Gastrocnemius medialis (tissue), 4 donors: Measurements from ENCODE around the gene CHCT1. TPM values are rescaled to one million over a fixed set of nuclear protein-coding genes. Genes with fewer than 3 reads are reported as not detected.
A peak's percentile ranks its signal among the peaks of the same experiment; 100 is the strongest.
"Not testable (repeated sequence)": the region's sequence is repeated elsewhere in the genome, so short reads cannot be mapped to it uniquely, and the experiment has no call there.

Experiments used
- ATAC-seq, 2 donors: fragments of 150-250 bp; one replicate each; pipeline ENCODE4 v1.9.1; 2016
- DNase-seq, 2 donors: peaks; one replicate each; pipeline ENCODE4 v3.0.0-alpha.2; 2019
- H3K27ac ChIP-seq, 4 donors: fragments of 200-600 bp; sonication (generic); 1 replicate in 1 of 4; 2 replicates in 3 of 4; pipeline ENCODE4 v1.5.1; 2016 to 2018; ENCODE audit warnings: mild to moderate bottlenecking in 2 of 4, moderate library complexity in 1 of 4
- H3K27me3 ChIP-seq, 3 donors: fragments of 200-600 bp; sonication (generic) in 2 of 3; 1 replicate in 1 of 3; 2 replicates in 2 of 3; pipeline versions ENCODE4 v1.5.1 to v1.6.0; 2016 to 2019; ENCODE audit warnings: mild to moderate bottlenecking in 1 of 3, moderate library complexity in 1 of 3
- H3K36me3 ChIP-seq, 2 donors: fragments of 200-600 bp; sonication (generic) in 1 of 2; one replicate each; pipeline ENCODE4 v1.5.1; 2017 to 2018
- H3K4me1 ChIP-seq, 2 donors: fragments of 200-600 bp; sonication (generic) in 1 of 2; one replicate each; pipeline ENCODE4 v1.5.1; 2016 to 2017; ENCODE audit warnings: mild to moderate bottlenecking in 2 of 2
- H3K4me3 ChIP-seq, 4 donors: fragments of 200-600 bp; sonication (generic) in 3 of 4; 1 replicate in 1 of 4; 2 replicates in 3 of 4; pipeline ENCODE4 v1.5.1; 2016 to 2019; ENCODE audit warnings: mild to moderate bottlenecking in 2 of 4
- H3K9me3 ChIP-seq, 3 donors: fragments of 200-600 bp; sonication (generic) in 2 of 3; 1 replicate in 1 of 3; 2 replicates in 2 of 3; pipeline ENCODE4 v1.5.1; 2016 to 2019
- POLR2A ChIP-seq, 2 donors: fragments of 450-650 bp; IDR thresholded peaks; one replicate each; pipeline ENCODE4 v1.6.1; 2017; ENCODE audit warnings: antibody characterized with exemption in 2 of 2, mild to moderate bottlenecking in 2 of 2, moderate library complexity in 2 of 2
- in situ Hi-C, 4 donors: fragments of 200-750 bp; cut with MboI; loops; one replicate each; pipeline versions ENCODE4 v1.15.0 to v1.8.0; 2017; ENCODE audit warnings: low sequenced_read_pairs in 4 of 4
- intact Hi-C: fragments of 100-400 bp; cut with DNase I; formaldehyde crosslinking; loops from one replicate; pipeline ENCODE4 v1.15.1; 2023; ENCODE audit warnings: low total_unique reads
- total RNA-seq, 4 donors: library from RNA; depleted of rRNA; stranded (reverse); fragments of >200 nt; gene quantifications; one replicate each; pipeline versions ENCODE4 v1.1.0 to v1.2.3, GENCODE V29; 2016
- TF ChIP-seq, protein P1 (sequence below), 5 experiments: fragments of 450-650 bp in 3 of 5; fragments of 200-600 bp in 2 of 5; sonication (generic) in 2 of 5; IDR thresholded peaks in 4 of 5; conservative IDR thresholded peaks in 1 of 5; 1 replicate in 4 of 5; 2 replicates in 1 of 5; pipeline ENCODE4 v1.5.1; 2016 to 2019; ENCODE audit warnings: antibody characterized with exemption in 5 of 5, mild to moderate bottlenecking in 3 of 5, moderate library complexity in 3 of 5

Gene CHCT1
- total RNA-seq, result not detected

DNA sequence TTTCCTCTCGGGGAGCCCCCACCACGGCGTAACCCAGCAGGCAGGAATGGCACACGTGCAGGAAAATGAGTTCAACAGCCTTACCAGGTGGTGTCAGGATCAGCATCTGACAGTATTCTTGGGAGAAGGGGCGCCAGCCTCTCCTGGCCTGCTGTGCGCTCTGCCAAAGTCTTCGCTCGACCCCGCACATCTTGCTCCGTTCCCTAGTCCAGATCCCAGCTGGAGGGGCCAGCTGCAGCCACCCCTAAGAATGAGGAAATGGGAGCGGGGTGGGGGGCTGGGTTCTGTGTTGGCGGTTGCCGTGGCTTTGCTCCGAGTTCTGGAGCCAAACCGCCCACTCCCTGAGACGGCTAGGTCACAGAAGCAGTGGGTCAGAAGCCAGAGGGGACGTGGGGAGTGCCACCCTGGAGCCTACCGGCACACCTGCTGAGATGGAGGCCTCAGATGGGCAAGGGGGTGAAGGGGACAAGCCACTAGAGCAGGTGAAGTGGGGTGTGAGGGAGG, at the start of gene CHCT1:
Gene CHCT1 (plus strand): TSS at position 328 of the 504 bp plus-strand sequence. CDS start 104 bp downstream, at position 432.
- no peaks in the 10 kb centered on the region for H3K36me3 ChIP-seq
- no peaks in the 10 kb centered on the region for H3K9me3 ChIP-seq
- ATAC-seq (no peak), DNase-seq (no peak)
- peak within 1 kb of the TSS; percentile 53 to 68 (median 59) for H3K4me3 ChIP-seq
- H3K4me1 ChIP-seq, result peaks cover 4 to 8% of the 10 kb centered on the region in 2 donors
- in situ Hi-C loops, result loop anchor here in 1 of 4 donors (25.0 kb wide), 1 partner anchor 110 kb away; no protein-coding TSS in a partner anchor
- peak within 1 kb of the TSS in 3 of 4 donors; percentile 7 to 44 (median 39) for H3K27ac ChIP-seq
- intact Hi-C loops, result no loop called here
- TF ChIP-seq POLR2A (IDR thresholded peaks at IDR 0.05), result no peak
- TF ChIP-seq, protein P1, sequence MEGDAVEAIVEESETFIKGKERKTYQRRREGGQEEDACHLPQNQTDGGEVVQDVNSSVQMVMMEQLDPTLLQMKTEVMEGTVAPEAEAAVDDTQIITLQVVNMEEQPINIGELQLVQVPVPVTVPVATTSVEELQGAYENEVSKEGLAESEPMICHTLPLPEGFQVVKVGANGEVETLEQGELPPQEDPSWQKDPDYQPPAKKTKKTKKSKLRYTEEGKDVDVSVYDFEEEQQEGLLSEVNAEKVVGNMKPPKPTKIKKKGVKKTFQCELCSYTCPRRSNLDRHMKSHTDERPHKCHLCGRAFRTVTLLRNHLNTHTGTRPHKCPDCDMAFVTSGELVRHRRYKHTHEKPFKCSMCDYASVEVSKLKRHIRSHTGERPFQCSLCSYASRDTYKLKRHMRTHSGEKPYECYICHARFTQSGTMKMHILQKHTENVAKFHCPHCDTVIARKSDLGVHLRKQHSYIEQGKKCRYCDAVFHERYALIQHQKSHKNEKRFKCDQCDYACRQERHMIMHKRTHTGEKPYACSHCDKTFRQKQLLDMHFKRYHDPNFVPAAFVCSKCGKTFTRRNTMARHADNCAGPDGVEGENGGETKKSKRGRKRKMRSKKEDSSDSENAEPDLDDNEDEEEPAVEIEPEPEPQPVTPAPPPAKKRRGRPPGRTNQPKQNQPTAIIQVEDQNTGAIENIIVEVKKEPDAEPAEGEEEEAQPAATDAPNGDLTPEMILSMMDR (IDR thresholded peaks at IDR 0.05 in 4 of 5, conservative IDR thresholded peaks at IDR 0.05 in 1 of 5), result no peak
- H3K27me3 ChIP-seq, result no peaks in the 10 kb centered on the region

DNA sequence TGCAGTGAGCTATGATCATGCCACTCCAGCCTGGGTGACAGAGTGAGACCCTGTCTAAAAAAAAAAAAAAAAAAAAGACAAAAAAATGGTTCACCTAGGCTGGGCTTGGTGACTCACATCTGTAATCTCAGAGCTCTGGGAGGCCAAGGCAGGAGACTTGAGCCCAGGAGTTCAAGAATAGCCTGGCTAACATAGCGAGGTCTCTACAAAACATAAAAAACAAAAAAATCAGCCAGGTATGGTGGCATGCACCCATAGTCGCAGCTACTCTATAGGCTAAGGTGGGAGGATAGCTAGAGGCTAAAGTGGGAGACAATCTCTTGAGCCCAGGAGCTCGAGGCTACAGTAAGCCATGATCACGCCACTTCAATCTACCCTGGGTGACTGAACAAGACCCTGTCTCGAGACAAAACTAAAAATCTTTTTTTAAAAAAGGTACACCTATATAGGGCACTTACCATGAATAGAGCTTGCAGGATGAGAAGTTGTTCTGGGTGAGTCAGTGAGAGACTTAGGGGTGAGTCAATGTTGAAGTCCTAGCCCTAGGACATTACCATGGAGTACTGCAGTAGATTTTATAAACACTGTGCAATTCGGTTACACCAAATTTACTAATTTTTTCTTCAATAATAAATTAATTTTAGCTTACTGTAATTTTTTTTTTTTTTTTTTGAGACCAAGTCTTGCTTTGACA, 49.4 kb upstream of the CHCT1 start:
- intact Hi-C loops (no loop called here), in situ Hi-C loops (no loop called here)
- Histone ChIP-seq H3K27ac (peak overlapping the region in 1 of 4 donors; percentile 62), H3K27me3 (no peaks in the 10 kb centered on the region), H3K9me3 (no peaks in the 10 kb centered on the region), H3K4me1 (peaks cover 7 to 16% of the 10 kb centered on the region in 2 donors), H3K4me3 (no peak overlapping the region), H3K36me3 (no peaks in the 10 kb centered on the region)
- TF ChIP-seq POLR2A (IDR thresholded peaks at IDR 0.05), result no peak
- TF ChIP-seq, protein P1 (IDR thresholded peaks at IDR 0.05 in 4 of 5, conservative IDR thresholded peaks at IDR 0.05 in 1 of 5), result no peak
- ATAC-seq (peak in 1 of 2 donors; percentile 96), DNase-seq (no peak)

GRCh38 chr17:60378187-60378586, 44.1 kb upstream of the CHCT1 start:
- DNase-seq, H3K27me3 ChIP-seq, intact Hi-C loops, ATAC-seq, in situ Hi-C loops, H3K4me3 ChIP-seq, H3K9me3 ChIP-seq, H3K36me3 ChIP-seq: not testable (repeated sequence)
- Histone ChIP-seq H3K4me1 (peaks cover 30% of the 10 kb centered on the region in 2 donors), H3K27ac (peak overlapping the region in 2 of 4 donors; percentile 51 to 65)

DNA sequence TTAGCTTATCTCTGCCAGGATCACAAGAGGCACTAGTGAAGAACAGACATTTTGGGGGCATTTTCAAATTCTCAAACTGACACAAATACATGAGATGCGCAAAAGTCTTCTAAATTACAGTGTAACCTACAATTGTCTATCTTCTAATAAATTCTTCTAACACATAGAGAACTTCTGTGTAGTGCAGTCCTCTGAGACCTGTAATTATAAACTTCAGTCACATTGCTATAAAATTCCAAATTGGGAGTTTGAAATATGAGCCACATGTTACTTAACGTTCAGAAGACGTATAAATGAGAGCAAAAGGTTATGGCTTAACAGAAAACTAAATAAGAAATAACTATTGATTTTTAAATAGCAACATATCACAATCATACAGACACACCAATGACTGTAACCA, 42.8 kb upstream of the CHCT1 start:
- in situ Hi-C loops, intact Hi-C loops, DNase-seq, H3K9me3 ChIP-seq, H3K27me3 ChIP-seq, ATAC-seq, H3K36me3 ChIP-seq, H3K4me3 ChIP-seq: not testable (repeated sequence)
- H3K4me1 ChIP-seq, result peaks cover 42 to 43% of the 10 kb centered on the region in 2 donors
- peak overlapping the region in 3 of 4 donors; percentile 4 to 65 (median 51) for H3K27ac ChIP-seq

- DNase-seq (no peak), ATAC-seq (no peak)
- no peaks in the 10 kb centered on the region for H3K27me3 ChIP-seq
- H3K4me1 ChIP-seq, result peaks cover 62 to 67% of the 10 kb centered on the region in 2 donors
- no peak overlapping the region for H3K4me3 ChIP-seq
- no peak overlapping the region for H3K27ac ChIP-seq
- H3K9me3 ChIP-seq, result no peaks in the 10 kb centered on the region
- TF ChIP-seq, protein P1 (IDR thresholded peaks at IDR 0.05 in 4 of 5, conservative IDR thresholded peaks at IDR 0.05 in 1 of 5), result no peak
- no peak for TF ChIP-seq POLR2A (IDR thresholded peaks at IDR 0.05)
- in situ Hi-C loops, result no loop called here
- intact Hi-C loops, result no loop called here
- H3K36me3 ChIP-seq, result no peaks in the 10 kb centered on the region
Measured at GRCh38 chr17:60381958-60382357, 40.3 kb upstream of the CHCT1 start.
